Spleen (tissue), 7 donors: Measurements from ENCODE around the gene RCN1.

Experiments used
- CTCF ChIP-seq, 11 experiments: fragments of 200-600 bp in 7 of 11; fragments of 450-650 bp in 4 of 11; sonication (generic) in 4 of 11; IDR thresholded peaks in 8 of 11; conservative IDR thresholded peaks in 3 of 11; 1 replicate in 7 of 11; 2 replicates in 4 of 11; pipeline versions ENCODE4 v1.4.0 to v1.8.0; 2016 to 2021; ENCODE audit warnings: antibody characterized with exemption in 11 of 11, inconsistent platforms in 4 of 11, mild to moderate bottlenecking in 1 of 11
- POLR2A ChIP-seq, 3 donors: fragments of 450-650 bp; IDR thresholded peaks; one replicate each; pipeline ENCODE4 v1.5.1; 2017; ENCODE audit warnings: antibody characterized with exemption in 3 of 3, mild to moderate bottlenecking in 1 of 3
- POLR2AphosphoS5 ChIP-seq, 3 donors: sonication (generic); formaldehyde crosslinking; IDR thresholded peaks; one replicate each; pipeline ENCODE4 v1.5.1; 2017; ENCODE audit warnings: antibody characterized with exemption in 3 of 3
- donor health status: DM: no; HTN: no; CAD: no; lungs with moderate emphysema.
- donor health status: DM: no; HTN: no; CAD: no.
- donor health status: DM: no; HTN: no; CAD: no.

- TF ChIP-seq CTCF (IDR thresholded peaks at IDR 0.05 in 8 of 11, conservative IDR thresholded peaks at IDR 0.05 in 3 of 11) = no peak
- no peak for TF ChIP-seq POLR2A (IDR thresholded peaks at IDR 0.05)
- no peak for TF ChIP-seq POLR2AphosphoS5 (IDR thresholded peaks at IDR 0.05)
Observed at GRCh38 chr11:32044158-32044863, 46.6 kb upstream of the RCN1 start.
